Fibroblast of lung (primary cell): Measurements from ENCODE around the gene OR13A1. TPM values are rescaled to one million over a fixed set of nuclear protein-coding genes. Genes with fewer than 3 reads are reported as not detected.
"Not testable (repeated sequence)": the region's sequence is repeated elsewhere in the genome, so short reads cannot be mapped to it uniquely, and the experiment has no call there.

Source experiments
- DNase-seq, 2 donors: peaks; one replicate each; pipeline versions ENCODE4 v3.0.0 to v3.0.0-alpha.2; 2010; ENCODE audit warnings: low read depth in 2 of 2
- H2AFZ ChIP-seq: 2 replicates; pipeline ENCODE4 v1.5.1; 2012; ENCODE audit warnings: low read length, control low read depth, inconsistent platforms
- H3K27ac ChIP-seq: 2 replicates; pipeline ENCODE4 v1.5.1; 2011; ENCODE audit warnings: low read length, control low read depth; ENCODE audit not compliant: insufficient read depth
- H3K27me3 ChIP-seq: 2 replicates; pipeline ENCODE4 v1.5.1; 2011; ENCODE audit warnings: mild to moderate bottlenecking, low read length; ENCODE audit not compliant: control insufficient read depth, insufficient read depth
- H3K36me3 ChIP-seq: 2 replicates; pipeline ENCODE4 v1.5.1; 2011; ENCODE audit warnings: low read length; ENCODE audit not compliant: control insufficient read depth, insufficient read depth
- H3K4me1 ChIP-seq: 2 replicates; pipeline ENCODE4 v1.5.1; 2011; ENCODE audit warnings: low read length; ENCODE audit not compliant: control insufficient read depth, insufficient read depth; ENCODE audit errors: extremely low read depth
- H3K4me2 ChIP-seq: 2 replicates; pipeline ENCODE4 v1.5.1; 2011; ENCODE audit warnings: low read length, control low read depth; ENCODE audit not compliant: insufficient read depth; ENCODE audit errors: extremely low read depth
- H3K4me3 ChIP-seq, 4 experiments: fragments of 200-600 bp in 1 of 4; sonication (generic) in 1 of 4; replicated peaks in 1 of 4; 2 replicates each; pipeline ENCODE4 v1.5.1; 2011 to 2016; ENCODE audit warnings: low read length in 4 of 4, low read depth in 3 of 4, mild to moderate bottlenecking in 3 of 4, control low read depth in 2 of 4, inconsistent platforms in 1 of 4, mixed read lengths in 1 of 4; ENCODE audit not compliant: insufficient read depth in 1 of 4; ENCODE audit errors: control extremely low read depth in 1 of 4
- H3K79me2 ChIP-seq: 2 replicates; pipeline ENCODE4 v1.5.1; 2012; ENCODE audit warnings: mild to moderate bottlenecking, low read length, inconsistent platforms; ENCODE audit not compliant: control insufficient read depth, insufficient read depth
- H3K9ac ChIP-seq: 2 replicates; pipeline ENCODE4 v1.5.1; 2011; ENCODE audit warnings: mild to moderate bottlenecking, low read length, control low read depth; ENCODE audit not compliant: insufficient read depth
- H3K9me3 ChIP-seq: 2 replicates; pipeline ENCODE4 v1.5.1; 2012; ENCODE audit warnings: low read depth, low read length; ENCODE audit not compliant: control insufficient read depth, insufficient read depth
- H4K20me1 ChIP-seq: 2 replicates; pipeline ENCODE4 v1.5.1; 2011; ENCODE audit warnings: low read length; ENCODE audit not compliant: control insufficient read depth, insufficient read depth; ENCODE audit errors: extremely low read depth
- CTCF ChIP-seq, 2 donors: IDR thresholded peaks in 1 of 2; conservative IDR thresholded peaks in 1 of 2; 1 replicate in 1 of 2; 2 replicates in 1 of 2; pipeline ENCODE4 v1.5.1; 2011 to 2012; ENCODE audit warnings: low read length in 2 of 2, control low read depth in 1 of 2, inconsistent platforms in 1 of 2, low read depth in 1 of 2, mild to moderate bottlenecking in 1 of 2
- EZH2 ChIP-seq: IDR thresholded peaks from 2 replicates; pipeline ENCODE4 v1.5.1; 2012; ENCODE audit warnings: low read length, control low read depth, mild to moderate bottlenecking; ENCODE audit errors: missing control alignments
- polyA plus RNA-seq, 2 donors: library from polyadenylated mRNA; depleted of rRNA in 1 of 2; stranded (reverse) in 1 of 2; unstranded in 1 of 2; fragments of >200 nt; gene quantifications; 2 replicates each; pipeline ENCODE4 v1.2.1, GENCODE V29; 2011 to 2012; ENCODE audit warnings: missing spikeins in 1 of 2
- total RNA-seq: library from RNA; depleted of rRNA; stranded (reverse); fragments of >200 nt; gene quantifications from 2 replicates; pipeline ENCODE4 v1.2.1, GENCODE V29; 2014

OR13A1 gene
- total and polyA plus RNA-seq, 2 donors (not counting 1 experiment from before 2014, with no cell fraction given): not detected

DNA sequence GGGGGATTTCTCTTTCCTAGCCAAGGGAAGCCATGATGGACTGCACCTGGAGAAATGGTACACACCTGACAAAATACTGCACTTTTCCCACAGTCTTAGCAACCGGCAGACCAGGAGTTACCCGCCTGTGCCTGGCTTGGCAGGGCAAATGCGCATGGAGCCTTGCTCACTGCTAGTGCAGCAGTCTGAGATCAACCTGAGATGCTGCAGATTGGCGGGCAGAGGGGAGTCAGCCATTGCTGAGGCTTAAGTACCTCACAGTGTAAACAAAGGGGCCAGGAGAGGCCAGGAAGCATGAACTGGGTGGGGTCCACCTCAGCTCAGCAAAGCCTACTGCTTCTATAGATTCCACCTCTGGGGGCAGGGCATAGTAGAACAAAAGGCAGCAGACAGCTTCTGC, 49.4 kb downstream of the OR13A1 start:
- no peaks in the 10 kb centered on the region for H3K27me3 ChIP-seq
- TF ChIP-seq EZH2 (no peak), CTCF (conservative IDR thresholded peaks at IDR 0.05 in 1 of 2, IDR thresholded peaks at IDR 0.05 in 1 of 2; ENCODE audit: low read depth in 1 of 2, low read length in 2 of 2) (no peak)

DNA sequence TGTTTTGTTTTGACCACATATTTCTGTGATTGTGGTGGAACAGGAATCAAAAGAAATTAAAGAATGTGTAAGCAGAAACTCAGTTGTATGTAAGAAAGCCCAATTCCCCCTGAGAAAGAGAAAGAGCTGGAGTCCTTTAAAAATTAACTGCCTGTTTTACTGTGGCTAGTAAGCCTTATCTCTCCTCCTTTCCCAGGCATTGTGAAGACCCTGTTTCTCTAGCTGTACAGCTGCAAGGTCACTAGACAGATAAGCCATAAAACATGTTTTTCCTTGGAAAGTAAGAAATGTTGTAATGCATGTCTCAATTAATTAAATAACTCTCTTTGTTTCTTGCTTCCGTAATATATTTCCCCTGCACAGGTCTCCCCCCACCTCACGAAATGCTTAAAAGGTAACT, 53.5 kb downstream of the OR13A1 start:
- Histone ChIP-seq H3K4me2 (no peak overlapping the region), H3K27me3 (no peaks in the 10 kb centered on the region), H3K79me2 (no peaks in the 10 kb centered on the region), H3K27ac (no peak overlapping the region), H4K20me1 (no peaks in the 10 kb centered on the region), H3K4me3 (no peak overlapping the region), H3K4me1 (no peaks in the 10 kb centered on the region), H3K36me3 (no peaks in the 10 kb centered on the region), H3K9ac (no peak overlapping the region), H3K9me3 (no peaks in the 10 kb centered on the region), H2AFZ (no peak overlapping the region)
- no peak for TF ChIP-seq CTCF (conservative IDR thresholded peaks at IDR 0.05 in 1 of 2, IDR thresholded peaks at IDR 0.05 in 1 of 2; ENCODE audit: low read depth in 1 of 2, low read length in 2 of 2)
- no peak for DNase-seq

More for the DNA sequence above, 49.4 kb downstream of the OR13A1 start:
- no peaks in the 10 kb centered on the region for H4K20me1 ChIP-seq
- no peak overlapping the region for H3K9ac ChIP-seq
- H3K36me3 ChIP-seq: no peaks in the 10 kb centered on the region
- H3K9me3 ChIP-seq: no peaks in the 10 kb centered on the region
- H3K27ac ChIP-seq: no peak overlapping the region
- DNase-seq: no peak
- H3K4me3 ChIP-seq: no peak overlapping the region
- no peak overlapping the region for H3K4me2 ChIP-seq
- no peaks in the 10 kb centered on the region for H3K79me2 ChIP-seq
- H2AFZ ChIP-seq: no peak overlapping the region
- no peaks in the 10 kb centered on the region for H3K4me1 ChIP-seq

DNA sequence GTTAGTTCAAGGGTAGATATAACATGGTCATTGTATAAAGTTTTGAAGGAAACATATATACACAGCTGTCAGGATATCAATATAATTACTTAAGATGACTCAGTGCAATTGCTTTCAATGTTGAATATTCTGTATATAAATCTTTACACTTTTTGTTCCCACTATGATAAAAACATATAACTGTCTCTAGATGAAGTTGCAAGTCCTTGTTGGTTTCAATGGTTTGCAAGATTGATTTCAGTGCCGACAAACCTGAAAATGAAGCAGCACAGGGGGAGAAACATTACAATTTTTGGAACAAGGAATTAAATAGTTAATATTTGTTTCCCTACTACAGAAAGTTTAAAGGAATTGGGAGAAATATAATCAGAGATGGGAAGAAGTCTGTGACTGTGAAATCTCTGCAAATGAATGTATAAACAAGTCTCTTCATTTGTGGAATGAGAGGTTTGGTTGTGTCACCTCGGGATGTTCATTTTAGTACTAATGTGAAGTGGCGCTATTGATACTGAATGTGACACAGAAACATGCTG, 54.1 kb downstream of the OR13A1 start:
- no peaks in the 10 kb centered on the region for H3K4me1 ChIP-seq

GRCh38 chr10:45260635-45261034, 54.8 kb downstream of the OR13A1 start:
- DNase-seq, H3K27me3 ChIP-seq, H3K9ac ChIP-seq, H3K4me3 ChIP-seq, H3K79me2 ChIP-seq, H3K27ac ChIP-seq, H3K36me3 ChIP-seq, H3K9me3 ChIP-seq, H3K4me1 ChIP-seq, H4K20me1 ChIP-seq, H3K4me2 ChIP-seq, H2AFZ ChIP-seq: not testable (repeated sequence)

More for the DNA sequence above, 54.1 kb downstream of the OR13A1 start:
- H2AFZ ChIP-seq: no peak overlapping the region
- no peak overlapping the region for H3K27ac ChIP-seq
- no peak overlapping the region for H3K4me3 ChIP-seq
- no peaks in the 10 kb centered on the region for H3K27me3 ChIP-seq
- H3K36me3 ChIP-seq: no peaks in the 10 kb centered on the region
- H3K9me3 ChIP-seq: no peaks in the 10 kb centered on the region
- H3K9ac ChIP-seq: no peak overlapping the region
- TF ChIP-seq EZH2 (no peak), CTCF (conservative IDR thresholded peaks at IDR 0.05 in 1 of 2, IDR thresholded peaks at IDR 0.05 in 1 of 2; ENCODE audit: low read depth in 1 of 2, low read length in 2 of 2) (no peak)
- no peak overlapping the region for H3K4me2 ChIP-seq
- H3K79me2 ChIP-seq: no peaks in the 10 kb centered on the region
- H4K20me1 ChIP-seq: no peaks in the 10 kb centered on the region
- DNase-seq: no peak
